NCI-H2107 treated with DMSO at 0.1 percent for 48 hours (cell line): ENCODE results near the gene FAM171A2.

Experiments
- DNase-seq: peaks from one replicate; lab custom pipeline; 2025; ENCODE audit not compliant: unreplicated experiment; lab: John Stamatoyannopoulos, UW

FAM171A2 gene

GRCh38 chr17:44361292-44362260 lies 2.1 kb downstream of the FAM171A2 start:
- no peak for DNase-seq

- DNase-seq, result no peak
Observed at GRCh38 chr17:44360826-44361225, 2.8 kb downstream of the FAM171A2 start.

- no peak for DNase-seq
Observed at GRCh38 chr17:44360144-44360533, 3.5 kb downstream of the FAM171A2 start.

GRCh38 chr17:44359458-44360143 lies 4.1 kb downstream of the FAM171A2 start:
- DNase-seq, result no peak

GRCh38 chr17:44359006-44359405 lies 4.6 kb downstream of the FAM171A2 start:
- no peak for DNase-seq

- no peak for DNase-seq
Observed at GRCh38 chr17:44358066-44358465, 5.6 kb downstream of the FAM171A2 start.

GRCh38 chr17:44356241-44356640 lies 7.4 kb downstream of the FAM171A2 start:
- DNase-seq, result no peak

- no peak for DNase-seq
Observed at GRCh38 chr17:44355642-44356099, 8.0 kb downstream of the FAM171A2 start.

- no peak for DNase-seq
Observed at GRCh38 chr17:44354582-44355561, 8.8 kb downstream of the FAM171A2 start.

- DNase-seq, result no peak
Observed at GRCh38 chr17:44353672-44354331, 9.9 kb downstream of the FAM171A2 start.

- DNase-seq, result no peak
Observed at GRCh38 chr17:44352828-44353671, 10.6 kb downstream of the FAM171A2 start.

GRCh38 chr17:44351961-44352827 lies 11.5 kb downstream of the FAM171A2 start:
- DNase-seq, result no peak

- DNase-seq, result no peak
Observed at GRCh38 chr17:44351464-44351863, 12.2 kb downstream of the FAM171A2 start.

GRCh38 chr17:44350733-44351226 lies 12.9 kb downstream of the FAM171A2 start:
- DNase-seq, result no peak

GRCh38 chr17:44349553-44350070 lies 14.0 kb downstream of the FAM171A2 start:
- DNase-seq, result no peak

- no peak for DNase-seq
Observed at GRCh38 chr17:44348988-44349364, 14.7 kb downstream of the FAM171A2 start.

- no peak for DNase-seq
Observed at GRCh38 chr17:44348234-44348987, 15.2 kb downstream of the FAM171A2 start.
